GM12892 (cell line): Measurements from ENCODE around the gene ACOT2.

Experiments
- POLR2A ChIP-seq: IDR thresholded peaks from 2 replicates; pipeline ENCODE4 v1.6.1; 2011; ENCODE audit warnings: low read depth, low read length, control low read depth
- POLR2AphosphoS5 ChIP-seq: IDR thresholded peaks from 2 replicates; pipeline ENCODE4 v1.6.1; 2011; ENCODE audit warnings: low read depth, low read length, control low read depth

GRCh38 chr14:73589116-73589515 lies 20.1 kb downstream of the ACOT2 start:
- no peak for TF ChIP-seq POLR2A
- no peak for TF ChIP-seq POLR2AphosphoS5
